IMR-90 (cell line): ENCODE measurements around the gene MYO1F.

Source experiments
- POLR2A ChIP-seq: IDR thresholded peaks from 2 replicates; pipeline ENCODE4 v1.6.1; 2012; ENCODE audit warnings: mild to moderate bottlenecking, low read depth, low read length
- SMC3 ChIP-seq: fragments of 150-350 bp; IDR thresholded peaks from 2 replicates; pipeline ENCODE4 v1.6.1; 2016; ENCODE audit warnings: low read depth, mild to moderate bottlenecking, antibody characterized with exemption, low read length, moderate library complexity

DNA sequence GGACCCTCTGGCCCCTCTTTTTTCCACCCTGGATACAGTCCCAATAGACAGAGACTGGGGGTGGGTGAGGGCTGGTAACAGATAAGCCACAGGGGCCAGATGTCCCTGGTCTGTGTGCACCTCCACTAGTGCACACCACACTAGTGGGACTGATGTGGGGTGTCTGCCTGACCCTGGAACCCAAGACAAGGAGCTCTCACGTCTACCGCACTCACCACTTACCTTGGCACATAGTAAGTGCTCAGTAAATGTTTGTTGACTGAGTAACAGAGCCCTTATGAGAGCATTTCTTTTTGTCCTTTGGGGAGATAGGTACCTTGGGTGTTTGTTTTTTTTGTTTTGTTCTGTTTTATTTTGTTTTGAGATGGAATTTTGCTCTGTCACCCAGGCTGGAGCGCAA lies 40.1 kb downstream of the MYO1F start:
- no peak for TF ChIP-seq SMC3
- no peak for TF ChIP-seq POLR2A
